GM12874 (cell line): ENCODE measurements around the gene AKAP8.

ENCODE experiments used
- TF ChIP-seq, protein P1 (sequence below): IDR thresholded peaks from 2 replicates; pipeline ENCODE4 v1.5.1; 2011; ENCODE audit warnings: low read depth, mild to moderate bottlenecking, control low read depth, low read length, moderate library complexity; ENCODE audit not compliant: insufficient read depth

The AKAP8 gene

DNA sequence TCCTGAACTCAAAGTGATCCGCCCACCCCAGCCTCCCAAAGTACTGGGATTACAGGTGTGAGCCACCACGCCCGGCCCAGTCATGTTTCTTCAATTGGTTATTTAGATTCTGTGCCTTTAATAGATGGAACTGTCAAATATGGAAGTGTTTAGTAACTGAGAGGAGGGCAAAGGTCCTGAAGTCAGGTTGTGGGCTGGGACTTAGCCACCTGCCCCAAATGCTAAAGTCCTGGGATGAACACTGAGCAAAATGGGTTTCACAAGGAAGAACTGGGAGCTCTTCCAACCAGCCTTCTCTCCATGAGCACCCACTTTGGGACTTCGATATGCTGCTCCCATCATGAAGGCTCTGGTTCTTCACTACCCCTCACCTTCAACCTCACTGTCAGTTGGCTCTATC, 21.7 kb downstream of the AKAP8 start:
- TF ChIP-seq, protein P1, sequence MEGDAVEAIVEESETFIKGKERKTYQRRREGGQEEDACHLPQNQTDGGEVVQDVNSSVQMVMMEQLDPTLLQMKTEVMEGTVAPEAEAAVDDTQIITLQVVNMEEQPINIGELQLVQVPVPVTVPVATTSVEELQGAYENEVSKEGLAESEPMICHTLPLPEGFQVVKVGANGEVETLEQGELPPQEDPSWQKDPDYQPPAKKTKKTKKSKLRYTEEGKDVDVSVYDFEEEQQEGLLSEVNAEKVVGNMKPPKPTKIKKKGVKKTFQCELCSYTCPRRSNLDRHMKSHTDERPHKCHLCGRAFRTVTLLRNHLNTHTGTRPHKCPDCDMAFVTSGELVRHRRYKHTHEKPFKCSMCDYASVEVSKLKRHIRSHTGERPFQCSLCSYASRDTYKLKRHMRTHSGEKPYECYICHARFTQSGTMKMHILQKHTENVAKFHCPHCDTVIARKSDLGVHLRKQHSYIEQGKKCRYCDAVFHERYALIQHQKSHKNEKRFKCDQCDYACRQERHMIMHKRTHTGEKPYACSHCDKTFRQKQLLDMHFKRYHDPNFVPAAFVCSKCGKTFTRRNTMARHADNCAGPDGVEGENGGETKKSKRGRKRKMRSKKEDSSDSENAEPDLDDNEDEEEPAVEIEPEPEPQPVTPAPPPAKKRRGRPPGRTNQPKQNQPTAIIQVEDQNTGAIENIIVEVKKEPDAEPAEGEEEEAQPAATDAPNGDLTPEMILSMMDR = no peak

DNA sequence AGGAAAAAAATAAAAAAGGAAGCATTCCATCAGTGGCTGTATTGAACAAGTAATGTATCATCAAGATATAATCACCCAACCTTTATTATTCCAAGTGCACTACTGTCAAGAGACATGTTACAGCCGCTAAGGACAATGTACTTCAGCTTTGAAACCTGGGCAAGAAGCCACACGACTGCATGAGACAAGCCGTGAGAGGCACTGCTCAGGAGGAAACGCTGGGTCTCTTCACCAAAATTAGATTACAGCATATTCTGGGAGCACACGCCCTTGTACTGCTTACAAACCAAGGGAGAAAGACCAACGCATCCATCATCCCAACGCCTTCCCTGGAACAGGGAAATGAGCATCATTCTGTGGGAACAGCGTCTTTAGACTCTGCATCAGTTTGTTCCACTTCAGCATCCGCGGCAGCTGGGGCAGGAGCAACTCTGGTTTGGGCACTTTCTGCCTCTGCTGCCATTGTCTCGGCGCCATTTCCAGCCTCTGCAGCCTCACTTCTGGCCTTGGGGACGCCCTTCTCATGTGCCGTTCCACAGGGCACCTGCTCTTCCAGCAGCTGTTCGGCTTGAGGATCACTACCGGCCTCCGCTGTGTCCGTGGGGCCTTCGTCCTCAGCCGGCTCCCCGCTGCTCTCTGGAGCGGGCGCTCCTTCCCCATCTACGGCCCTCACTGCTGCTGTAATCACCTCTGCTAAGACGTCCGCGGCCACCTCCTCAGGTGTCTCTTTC, 24.9 kb downstream of the AKAP8 start:
- TF ChIP-seq, protein P1 = no peak

DNA sequence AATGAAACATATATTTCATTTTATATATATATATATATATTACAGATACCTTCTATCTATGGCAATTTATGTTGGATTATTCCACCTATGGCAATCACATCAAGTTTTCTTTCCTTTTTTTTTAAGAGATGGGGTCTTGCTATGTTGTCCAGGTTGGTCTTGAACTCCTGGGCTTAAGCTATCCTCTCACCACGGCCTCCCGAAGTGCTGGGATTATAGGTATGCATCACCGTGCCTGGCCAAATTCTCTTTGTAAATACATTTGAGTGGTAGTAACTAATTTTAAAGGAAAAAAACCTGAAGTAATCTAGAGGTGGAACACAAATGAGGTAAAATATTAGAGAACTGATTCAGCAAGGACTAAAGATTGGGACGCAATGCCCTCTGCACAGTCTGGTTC, 25.7 kb downstream of the AKAP8 start:
- TF ChIP-seq, protein P1 = no peak

DNA sequence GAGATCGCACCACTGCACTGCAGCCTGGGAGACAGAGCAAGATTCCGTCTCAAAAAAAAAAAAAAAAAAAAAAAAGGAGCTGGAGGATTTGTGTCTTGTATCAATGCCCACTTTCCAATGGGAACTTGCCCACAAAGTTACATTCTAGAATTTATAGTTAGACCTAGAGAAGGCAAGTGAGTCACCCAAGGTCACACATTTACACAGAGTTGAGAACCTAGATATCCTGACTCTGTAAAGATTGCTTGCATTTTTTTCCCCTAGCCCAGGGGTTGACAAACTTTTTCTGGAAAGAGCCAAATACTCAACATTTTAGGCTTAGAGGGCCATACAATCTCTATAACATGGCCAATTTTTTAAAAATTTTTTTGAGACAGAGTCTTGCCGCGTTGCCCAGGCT, 39.5 kb downstream of the AKAP8 start:
- TF ChIP-seq, protein P1 = no peak

DNA sequence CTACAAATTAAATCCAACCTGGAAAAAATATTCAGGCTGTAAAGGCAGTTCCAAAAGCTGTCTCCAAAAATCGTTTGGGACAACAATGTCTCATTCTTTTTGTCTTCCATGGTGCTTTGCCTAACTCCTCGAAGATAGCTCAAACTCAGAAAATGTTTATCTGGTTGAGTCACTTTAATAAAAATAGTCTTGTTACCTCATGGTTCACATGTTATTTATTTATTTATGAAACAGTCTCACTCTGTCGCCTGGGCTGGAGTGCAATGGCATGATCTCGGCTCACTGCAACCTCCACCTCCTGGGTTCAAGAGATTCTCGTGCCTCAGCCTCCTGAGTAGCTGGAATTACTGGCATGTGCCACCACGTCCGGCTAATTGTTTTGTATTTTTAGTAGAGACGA, 42.4 kb downstream of the AKAP8 start:
- TF ChIP-seq, protein P1 = no peak

DNA sequence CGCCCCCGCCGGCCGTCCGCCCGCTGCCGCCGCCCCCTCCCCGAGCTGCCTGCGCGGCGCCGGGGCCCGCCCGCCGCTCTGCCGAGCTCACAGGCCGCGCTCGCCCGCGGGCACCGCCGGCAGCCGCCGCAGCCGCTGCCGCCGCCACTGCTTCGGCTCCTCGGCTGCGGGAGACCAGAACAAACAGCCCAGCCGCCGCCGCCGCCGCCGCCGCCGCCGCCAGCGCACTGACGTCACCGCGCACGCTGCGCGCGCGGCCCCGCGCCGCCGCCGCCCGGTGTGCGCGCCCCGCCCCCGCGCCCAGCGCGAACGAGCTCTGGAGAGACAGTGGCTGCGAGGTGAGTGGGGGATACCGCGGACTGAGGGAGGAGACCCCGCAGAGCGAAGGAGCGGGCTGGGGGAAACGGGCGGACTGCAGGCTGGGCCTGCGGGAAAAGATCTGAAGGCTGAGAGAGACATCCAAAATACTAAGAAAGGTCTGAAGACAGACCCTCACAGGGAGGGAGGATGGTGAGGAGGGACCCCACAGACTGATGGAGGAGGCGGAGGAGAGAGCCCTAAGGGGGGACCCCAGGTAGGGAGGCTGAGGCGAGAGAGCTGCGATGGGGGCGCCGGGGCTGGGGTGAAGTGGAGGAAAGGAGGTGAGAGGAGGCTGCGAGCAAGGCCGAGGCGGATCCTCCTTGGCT, 47.1 kb downstream of the AKAP8 start, which contains the start of gene BRD4:
TSS of gene BRD4 (minus strand) at position 229 of the 686 bp plus-strand sequence. CDS start 59,440 bp downstream, outside the sequence.
- TF ChIP-seq, protein P1 = no peak

DNA sequence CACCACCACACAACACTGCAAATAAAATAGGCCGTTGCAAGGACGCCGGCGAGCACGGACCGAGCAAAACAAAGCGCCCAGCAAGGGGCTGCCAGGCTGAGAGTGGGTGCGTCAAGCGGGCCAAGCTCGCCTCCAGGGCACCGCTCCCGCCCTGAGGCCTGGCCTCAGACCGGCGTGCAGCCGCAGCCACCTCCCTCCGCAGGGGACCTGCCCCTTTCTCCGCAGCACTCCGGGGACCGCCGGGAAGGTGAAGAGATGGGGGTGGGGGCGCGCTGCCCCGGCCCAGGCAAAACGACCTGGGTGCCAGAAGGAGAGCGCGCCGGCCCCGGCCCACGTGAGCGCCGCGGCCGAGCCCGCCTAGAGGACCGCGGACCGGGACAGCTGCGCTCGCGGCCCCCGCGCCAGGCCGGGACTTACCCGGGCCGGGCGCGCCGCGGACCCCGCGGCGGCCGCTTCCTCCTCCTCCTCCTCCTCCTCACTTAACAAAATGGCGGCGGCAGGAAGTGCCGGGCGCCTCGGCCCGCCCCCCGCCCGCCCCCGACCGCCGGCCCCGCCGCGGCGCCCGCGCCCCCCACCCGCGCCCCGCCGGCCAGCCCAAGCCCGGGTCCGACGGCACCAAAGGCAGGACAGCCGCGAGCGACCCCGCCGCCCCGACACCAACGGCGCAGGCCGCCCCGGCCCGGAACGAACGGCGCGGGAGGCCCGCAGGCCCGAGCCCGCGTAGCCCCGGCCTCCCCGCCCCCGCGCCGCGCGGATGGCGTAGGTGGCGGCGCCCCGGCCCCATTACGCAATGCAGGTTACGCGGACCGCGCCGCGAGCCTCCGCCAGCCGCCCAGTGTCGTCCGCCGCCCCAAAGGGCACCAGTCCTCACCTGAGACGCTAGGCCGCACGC, 47.9 kb downstream of the AKAP8 start:
- TF ChIP-seq, protein P1 = no peak
